CD4-positive, alpha-beta T cell treated with Interleukin-2 at 100 ng/mL for 4 hours (primary cell): ENCODE data around the gene NSA2.
"Not testable (repeated sequence)": the region's sequence is repeated elsewhere in the genome, so short reads cannot be mapped to it uniquely, and the experiment has no call there.

Source experiments
- DNase-seq: peaks from one replicate; pipeline ENCODE4 v3.0.0-alpha.2; 2020; ENCODE audit warnings: low spot score

NSA2 gene

GRCh38 chr5:74766849-74767578 is at the start of gene NSA2, which contains the start of gene GFM2:
NSA2 (plus strand) TSS chr5:74767249; CDS start chr5:74767361, 112 bp downstream.
GFM2 (minus strand) TSS chr5:74767117; CDS start chr5:74763742, 3,375 bp downstream.
- peak; percentile 94 for DNase-seq

- no peak for DNase-seq
Measured at GRCh38 chr5:74717596-74717995, 49.5 kb upstream of the NSA2 start.

- DNase-seq = no peak
Measured at GRCh38 chr5:74722271-74722670, 44.8 kb upstream of the NSA2 start.

- no peak for DNase-seq
Measured at GRCh38 chr5:74725331-74725730, 41.7 kb upstream of the NSA2 start.

- DNase-seq = no peak
Measured at GRCh38 chr5:74736759-74737158, 30.3 kb upstream of the NSA2 start.

GRCh38 chr5:74738406-74738805 is 28.6 kb upstream of the NSA2 start:
- no peak for DNase-seq

GRCh38 chr5:74748742-74749141 is 18.3 kb upstream of the NSA2 start:
- not testable (repeated sequence) for DNase-seq

- no peak for DNase-seq
Measured at GRCh38 chr5:74761241-74761640, 5.8 kb upstream of the NSA2 start.

GRCh38 chr5:74762599-74762998 is 4.5 kb upstream of the NSA2 start:
- DNase-seq = peak; percentile 2

- DNase-seq = no peak
Measured at GRCh38 chr5:74763504-74763903, 3.5 kb upstream of the NSA2 start.

GRCh38 chr5:74765201-74765600 is 1.8 kb upstream of the NSA2 start:
- DNase-seq = no peak

GRCh38 chr5:74765929-74766328 is 1.1 kb upstream of the NSA2 start:
- DNase-seq = no peak

- peak; percentile 38 for DNase-seq
Measured at GRCh38 chr5:74766418-74766848, 616 bp upstream of the NSA2 start.

- DNase-seq = no peak
Measured at GRCh38 chr5:74767579-74767913, 497 bp downstream of the NSA2 start.

- DNase-seq = no peak
Measured at GRCh38 chr5:74772359-74772758, 5.3 kb downstream of the NSA2 start.

- DNase-seq = no peak
Measured at GRCh38 chr5:74778609-74779008, 11.6 kb downstream of the NSA2 start.

- no peak for DNase-seq
Measured at GRCh38 chr5:74786851-74787250, 19.8 kb downstream of the NSA2 start.

- no peak for DNase-seq
Measured at GRCh38 chr5:74787424-74787823, 20.4 kb downstream of the NSA2 start.

GRCh38 chr5:74791669-74792068 is 24.6 kb downstream of the NSA2 start:
- not testable (repeated sequence) for DNase-seq

GRCh38 chr5:74798977-74799911 is 32.2 kb downstream of the NSA2 start:
- no peak for DNase-seq

- DNase-seq = no peak
Measured at GRCh38 chr5:74801197-74801596, 34.1 kb downstream of the NSA2 start.

GRCh38 chr5:74801941-74802340 is 34.9 kb downstream of the NSA2 start:
- no peak for DNase-seq

GRCh38 chr5:74810915-74811314 is 43.9 kb downstream of the NSA2 start:
- DNase-seq = no peak
